ENCODE results near the gene PRM1. TPM values are rescaled to one million over a fixed set of nuclear protein-coding genes. Genes with fewer than 3 reads are reported as not detected.

Gene PRM1
- total RNA-seq, 1 donor from 2014 or later, result not detected

GRCh38 chr16:11252482-11252931 is 28.6 kb downstream of the PRM1 start:
- no peak for TF ChIP-seq CTCF (IDR thresholded peaks at IDR 0.05; ENCODE audit: unreplicated experiment)
- no peak for DNase-seq (ENCODE audit: low spot score)
- H3K27ac Mint-ChIP-seq (ENCODE audit: unreplicated experiment), result no peak overlapping the region
- no peaks in the 10 kb centered on the region for H3K36me3 Mint-ChIP-seq (ENCODE audit: low read depth, unreplicated experiment)
- peaks cover 13% of the 10 kb centered on the region for H3K27me3 Mint-ChIP-seq (ENCODE audit: unreplicated experiment)
- no peak overlapping the region for H3K4me3 Mint-ChIP-seq (ENCODE audit: unreplicated experiment)
- peaks cover 4% of the 10 kb centered on the region for H3K4me1 Mint-ChIP-seq (ENCODE audit: unreplicated experiment)
- H3K9me3 Mint-ChIP-seq (ENCODE audit: unreplicated experiment), result no peaks in the 10 kb centered on the region

GRCh38 chr16:11251525-11252481 is 29.3 kb downstream of the PRM1 start:
- Mint-ChIP-seq H3K9me3 (ENCODE audit: unreplicated experiment) (no peaks in the 10 kb centered on the region), H3K36me3 (ENCODE audit: low read depth, unreplicated experiment) (no peaks in the 10 kb centered on the region), H3K27ac (ENCODE audit: unreplicated experiment) (no peak overlapping the region), H3K4me1 (ENCODE audit: unreplicated experiment) (no peaks in the 10 kb centered on the region), H3K4me3 (ENCODE audit: unreplicated experiment) (no peak overlapping the region), H3K27me3 (ENCODE audit: unreplicated experiment) (peaks cover 7% of the 10 kb centered on the region)
- TF ChIP-seq CTCF (IDR thresholded peaks at IDR 0.05; ENCODE audit: unreplicated experiment), result no peak
- DNase-seq (ENCODE audit: low spot score), result no peak

GRCh38 chr16:11250786-11251524 is 30.2 kb downstream of the PRM1 start:
- no peak for DNase-seq (ENCODE audit: low spot score)
- H3K9me3 Mint-ChIP-seq (ENCODE audit: unreplicated experiment), result no peaks in the 10 kb centered on the region
- peaks cover 5% of the 10 kb centered on the region for H3K27me3 Mint-ChIP-seq (ENCODE audit: unreplicated experiment)
- no peaks in the 10 kb centered on the region for H3K36me3 Mint-ChIP-seq (ENCODE audit: low read depth, unreplicated experiment)
- H3K4me1 Mint-ChIP-seq (ENCODE audit: unreplicated experiment), result no peaks in the 10 kb centered on the region
- no peak overlapping the region for H3K4me3 Mint-ChIP-seq (ENCODE audit: unreplicated experiment)
- no peak for TF ChIP-seq CTCF (IDR thresholded peaks at IDR 0.05; ENCODE audit: unreplicated experiment)
- H3K27ac Mint-ChIP-seq (ENCODE audit: unreplicated experiment), result no peak overlapping the region

- H3K4me1 Mint-ChIP-seq (ENCODE audit: unreplicated experiment), result no peaks in the 10 kb centered on the region
- peaks cover 5% of the 10 kb centered on the region for H3K27me3 Mint-ChIP-seq (ENCODE audit: unreplicated experiment)
- no peak for TF ChIP-seq CTCF (IDR thresholded peaks at IDR 0.05; ENCODE audit: unreplicated experiment)
- no peak overlapping the region for H3K4me3 Mint-ChIP-seq (ENCODE audit: unreplicated experiment)
- DNase-seq (ENCODE audit: low spot score), result no peak
- H3K9me3 Mint-ChIP-seq (ENCODE audit: unreplicated experiment), result no peaks in the 10 kb centered on the region
- no peaks in the 10 kb centered on the region for H3K36me3 Mint-ChIP-seq (ENCODE audit: low read depth, unreplicated experiment)
- H3K27ac Mint-ChIP-seq (ENCODE audit: unreplicated experiment), result no peak overlapping the region
Measured at GRCh38 chr16:11250091-11250785, 30.9 kb downstream of the PRM1 start.
